GM12891 (cell line): ENCODE results near the gene P2RY4.

Source experiments
- DNase-seq: peaks from one replicate; pipeline ENCODE4 v3.0.0; 2011; ENCODE audit warnings: low spot score; ENCODE audit not compliant: insufficient read length
- FAIRE-seq: peaks from 2 replicates; lab custom pipeline; 2011; peaks lifted over from hg19 to GRCh38; lab: Jason Lieb, UNC
- PAX5 ChIP-seq: IDR thresholded peaks from 2 replicates; pipeline ENCODE4 v1.6.1; 2011; ENCODE audit warnings: low read length, moderate library complexity, mild to moderate bottlenecking; ENCODE audit not compliant: insufficient read depth, severe bottlenecking
- POLR2A ChIP-seq: IDR thresholded peaks from 2 replicates; pipeline ENCODE4 v1.6.1; 2011; ENCODE audit warnings: low read depth, low read length, control low read depth
- POLR2AphosphoS5 ChIP-seq: IDR thresholded peaks from 2 replicates; pipeline ENCODE4 v1.6.1; 2011; ENCODE audit warnings: low read depth, low read length, control low read depth
- POU2F2 ChIP-seq: IDR thresholded peaks from 2 replicates; pipeline ENCODE4 v1.6.1; 2011; ENCODE audit warnings: low read depth, mild to moderate bottlenecking, control low read depth, low read length, moderate library complexity
- SPI1 ChIP-seq: IDR thresholded peaks from 2 replicates; pipeline ENCODE4 v1.6.1; 2011; ENCODE audit warnings: low read depth, low read length, control low read depth
- TAF1 ChIP-seq: IDR thresholded peaks from 2 replicates; pipeline ENCODE4 v1.6.1; 2011; ENCODE audit warnings: low read depth, low read length, control low read depth

The P2RY4 gene

GRCh38 chrX:70208479-70208878 lies 51.5 kb downstream of the P2RY4 start:
- DNase-seq: no peak
- FAIRE-seq: no peak
- TF ChIP-seq PAX5: no peak
- TF ChIP-seq SPI1: no peak
- TF ChIP-seq POLR2AphosphoS5: no peak
- TF ChIP-seq TAF1: no peak
- no peak for TF ChIP-seq POU2F2
- TF ChIP-seq POLR2A: no peak
